Gastroesophageal sphincter (tissue), 3 donors: Measurements from ENCODE around the gene DAAM1.

ENCODE experiments used
- POLR2A ChIP-seq, 2 donors: fragments of 450-650 bp; IDR thresholded peaks; one replicate each; pipeline ENCODE4 v1.6.1; 2017; ENCODE audit warnings: antibody characterized with exemption in 2 of 2, mild to moderate bottlenecking in 2 of 2, moderate library complexity in 1 of 2
- TF ChIP-seq, protein P1 (sequence below), 4 experiments: fragments of 200-600 bp in 2 of 4; fragments of 450-650 bp in 2 of 4; sonication (generic) in 1 of 4; IDR thresholded peaks; one replicate each; pipeline ENCODE4 v1.5.1; 2017 to 2019; ENCODE audit warnings: antibody characterized with exemption in 4 of 4, mild to moderate bottlenecking in 2 of 4, moderate library complexity in 2 of 4

DNA sequence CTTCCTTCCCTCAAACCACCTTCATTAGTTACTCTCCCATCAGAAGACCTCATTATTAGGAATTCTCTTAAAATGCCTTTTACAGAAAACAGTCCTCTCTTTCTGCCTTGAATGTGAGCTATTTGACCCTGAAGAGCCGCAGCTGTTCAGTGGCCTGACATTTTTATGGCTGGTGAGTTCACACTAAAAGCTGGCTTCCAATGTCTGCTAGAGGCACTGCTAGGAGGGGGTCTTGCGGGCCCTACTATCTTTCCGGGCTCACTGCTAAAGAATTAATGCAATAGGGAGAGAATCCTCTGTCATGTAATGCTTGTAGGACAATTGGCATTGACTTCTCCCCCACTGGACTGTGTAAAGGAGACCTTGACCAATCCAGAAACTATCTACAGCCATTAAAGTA lies 189.0 kb downstream of the DAAM1 start:
- TF ChIP-seq, protein P1, sequence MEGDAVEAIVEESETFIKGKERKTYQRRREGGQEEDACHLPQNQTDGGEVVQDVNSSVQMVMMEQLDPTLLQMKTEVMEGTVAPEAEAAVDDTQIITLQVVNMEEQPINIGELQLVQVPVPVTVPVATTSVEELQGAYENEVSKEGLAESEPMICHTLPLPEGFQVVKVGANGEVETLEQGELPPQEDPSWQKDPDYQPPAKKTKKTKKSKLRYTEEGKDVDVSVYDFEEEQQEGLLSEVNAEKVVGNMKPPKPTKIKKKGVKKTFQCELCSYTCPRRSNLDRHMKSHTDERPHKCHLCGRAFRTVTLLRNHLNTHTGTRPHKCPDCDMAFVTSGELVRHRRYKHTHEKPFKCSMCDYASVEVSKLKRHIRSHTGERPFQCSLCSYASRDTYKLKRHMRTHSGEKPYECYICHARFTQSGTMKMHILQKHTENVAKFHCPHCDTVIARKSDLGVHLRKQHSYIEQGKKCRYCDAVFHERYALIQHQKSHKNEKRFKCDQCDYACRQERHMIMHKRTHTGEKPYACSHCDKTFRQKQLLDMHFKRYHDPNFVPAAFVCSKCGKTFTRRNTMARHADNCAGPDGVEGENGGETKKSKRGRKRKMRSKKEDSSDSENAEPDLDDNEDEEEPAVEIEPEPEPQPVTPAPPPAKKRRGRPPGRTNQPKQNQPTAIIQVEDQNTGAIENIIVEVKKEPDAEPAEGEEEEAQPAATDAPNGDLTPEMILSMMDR (IDR thresholded peaks at IDR 0.05): no peak
- TF ChIP-seq POLR2A (IDR thresholded peaks at IDR 0.05): no peak
